C4-2B (cell line): ENCODE data around the gene ORM2.

Experiments used
- H3K27ac ChIP-seq: fragments of 450-650 bp; 2 replicates; pipeline ENCODE4 v1.5.1; 2017
- CTCF ChIP-seq: fragments of 450-650 bp; conservative IDR thresholded peaks from 2 replicates; pipeline ENCODE4 v1.5.1; 2017; ENCODE audit warnings: mild to moderate bottlenecking
- ZFX ChIP-seq: fragments of 450-650 bp; IDR thresholded peaks from 2 replicates; pipeline ENCODE4 v1.6.1; 2017

The ORM2 gene

GRCh38 chr9:114344188-114344566, 14.5 kb downstream of the ORM2 start:
- H3K27ac ChIP-seq = no peak overlapping the region
- TF ChIP-seq CTCF = no peak
- no peak for TF ChIP-seq ZFX

GRCh38 chr9:114344692-114345091, 15.0 kb downstream of the ORM2 start:
- H3K27ac ChIP-seq = no peak overlapping the region
- TF ChIP-seq CTCF = no peak
- no peak for TF ChIP-seq ZFX

- TF ChIP-seq ZFX = no peak
- TF ChIP-seq CTCF = no peak
- H3K27ac ChIP-seq = no peak overlapping the region
Observed at GRCh38 chr9:114345493-114346065, 15.9 kb downstream of the ORM2 start.

- H3K27ac ChIP-seq = no peak overlapping the region
- TF ChIP-seq CTCF = no peak
- no peak for TF ChIP-seq ZFX
Observed at GRCh38 chr9:114346146-114346545, 16.5 kb downstream of the ORM2 start.

- no peak for TF ChIP-seq ZFX
- no peak for TF ChIP-seq CTCF
- H3K27ac ChIP-seq = no peak overlapping the region
Observed at GRCh38 chr9:114347675-114348074, 18.0 kb downstream of the ORM2 start.

- no peak for TF ChIP-seq ZFX
- no peak for TF ChIP-seq CTCF
- H3K27ac ChIP-seq = no peak overlapping the region
Observed at GRCh38 chr9:114348261-114348905, 18.7 kb downstream of the ORM2 start.

- TF ChIP-seq ZFX (no peak), CTCF (no peak)
- no peak overlapping the region for H3K27ac ChIP-seq
Observed at GRCh38 chr9:114348906-114349482, 19.3 kb downstream of the ORM2 start.
